ENCODE results near the gene SLC24A5. TPM values are rescaled to one million over a fixed set of nuclear protein-coding genes. Genes with fewer than 3 reads are reported as not detected.

SLC24A5 gene
- total RNA-seq, 2 donors from 2014 or later: not detected

GRCh38 chr15:48076454-48076853 lies 44.3 kb upstream of the SLC24A5 start:
- Histone ChIP-seq H3K4me3 (ENCODE audit: low read length) (no peak overlapping the region), H3K27ac (ENCODE audit: low read depth, low read length) (no peak overlapping the region), H3K9me3 (ENCODE audit: control insufficient read depth, low read length) (no peaks in the 10 kb centered on the region), H3K4me1 (ENCODE audit: control insufficient read depth, insufficient read depth, low read length) (no peaks in the 10 kb centered on the region), H3K27me3 (ENCODE audit: control insufficient read depth, insufficient read depth, low read length, poor library complexity, severe bottlenecking) (no peaks in the 10 kb centered on the region), H3K36me3 (ENCODE audit: control insufficient read depth, insufficient read depth, low read length) (no peaks in the 10 kb centered on the region), H3K9ac (ENCODE audit: extremely low read depth, low read length, poor library complexity, severe bottlenecking) (no peak overlapping the region)
- no peak overlapping the region for H3K27ac Mint-ChIP-seq
- TF ChIP-seq CTCF (conservative IDR thresholded peaks at IDR 0.05): no peak
- no peaks in the 10 kb centered on the region for H3K4me1 Mint-ChIP-seq
- no peak overlapping the region for H3K4me3 Mint-ChIP-seq
- H3K27me3 Mint-ChIP-seq (ENCODE audit: insufficient read depth): peaks cover 2% of the 10 kb centered on the region
- WGBS, 2 experiments (ENCODE audit: insufficient coverage in 1 of 2, insufficient read length in 1 of 2): 92 to 93% methylated on average over 4 of the region's 4 CpGs
- DNase-seq: no peak
- no peaks in the 10 kb centered on the region for H3K36me3 Mint-ChIP-seq (ENCODE audit: low read depth)
- peaks cover 7% of the 10 kb centered on the region for H3K9me3 Mint-ChIP-seq

- no peaks in the 10 kb centered on the region for H3K36me3 ChIP-seq (ENCODE audit: control insufficient read depth, insufficient read depth, low read length)
- H3K27ac ChIP-seq (ENCODE audit: low read depth, low read length): no peak overlapping the region
- DNase-seq: no peak
- H3K9ac ChIP-seq (ENCODE audit: extremely low read depth, low read length, poor library complexity, severe bottlenecking): no peak overlapping the region
- Mint-ChIP-seq H3K27ac (no peak overlapping the region), H3K4me3 (no peak overlapping the region), H3K4me1 (no peaks in the 10 kb centered on the region), H3K36me3 (ENCODE audit: low read depth) (no peaks in the 10 kb centered on the region), H3K27me3 (ENCODE audit: insufficient read depth) (peaks cover 2% of the 10 kb centered on the region), H3K9me3 (peaks cover 3% of the 10 kb centered on the region)
- H3K4me1 ChIP-seq (ENCODE audit: control insufficient read depth, insufficient read depth, low read length): no peaks in the 10 kb centered on the region
- WGBS, 2 experiments (ENCODE audit: insufficient coverage in 1 of 2, insufficient read length in 1 of 2): 92% methylated on average over 1 of the region's 1 CpG; no CpG with 5 or more reads in 1 of the 2 experiments
- H3K4me3 ChIP-seq (ENCODE audit: low read length): no peak overlapping the region
- no peak for TF ChIP-seq CTCF (conservative IDR thresholded peaks at IDR 0.05)
- H3K9me3 ChIP-seq (ENCODE audit: control insufficient read depth, low read length): no peaks in the 10 kb centered on the region
- no peaks in the 10 kb centered on the region for H3K27me3 ChIP-seq (ENCODE audit: control insufficient read depth, insufficient read depth, low read length, poor library complexity, severe bottlenecking)
Observed at GRCh38 chr15:48077616-48078184, 43.1 kb upstream of the SLC24A5 start.

GRCh38 chr15:48084759-48085590 lies 35.8 kb upstream of the SLC24A5 start:
- 82 to 88% methylated on average over 6 of the region's 6 CpGs for WGBS, 2 experiments (ENCODE audit: insufficient coverage in 1 of 2, insufficient read length in 1 of 2)
- Mint-ChIP-seq H3K27ac (no peak overlapping the region), H3K27me3 (ENCODE audit: insufficient read depth) (no peaks in the 10 kb centered on the region)

More at GRCh38 chr15:48084759-48085590, 35.8 kb upstream of the SLC24A5 start:
- H3K36me3 Mint-ChIP-seq (ENCODE audit: low read depth): no peaks in the 10 kb centered on the region
- H3K4me1 ChIP-seq (ENCODE audit: control insufficient read depth, insufficient read depth, low read length): no peaks in the 10 kb centered on the region
- H3K4me1 Mint-ChIP-seq: no peaks in the 10 kb centered on the region
- H3K9me3 ChIP-seq (ENCODE audit: control insufficient read depth, low read length): peaks cover 17% of the 10 kb centered on the region
- H3K9me3 Mint-ChIP-seq: peaks cover 16% of the 10 kb centered on the region
- H3K4me3 ChIP-seq (ENCODE audit: low read length): no peak overlapping the region
- H3K27me3 ChIP-seq (ENCODE audit: control insufficient read depth, insufficient read depth, low read length, poor library complexity, severe bottlenecking): no peaks in the 10 kb centered on the region
- TF ChIP-seq CTCF (conservative IDR thresholded peaks at IDR 0.05): peak; percentile 82
- H3K9ac ChIP-seq (ENCODE audit: extremely low read depth, low read length, poor library complexity, severe bottlenecking): no peak overlapping the region
- no peak overlapping the region for H3K4me3 Mint-ChIP-seq
- no peaks in the 10 kb centered on the region for H3K36me3 ChIP-seq (ENCODE audit: control insufficient read depth, insufficient read depth, low read length)
- peak; percentile 61 for DNase-seq
- H3K27ac ChIP-seq (ENCODE audit: low read depth, low read length): no peak overlapping the region
